HG03280 (cell line): ENCODE results near the gene PCDHA13.
"Not testable (repeated sequence)": the region's sequence is repeated elsewhere in the genome, so short reads cannot be mapped to it uniquely, and the experiment has no call there.

ENCODE experiments used
- ATAC-seq: cut with Tn5 transposase; IDR thresholded peaks from one replicate; pipeline ENCODE4 v1.9.1; 2021; ENCODE audit warnings: mild to moderate bottlenecking, moderate library complexity; ENCODE audit not compliant: unreplicated experiment

The PCDHA13 gene

DNA sequence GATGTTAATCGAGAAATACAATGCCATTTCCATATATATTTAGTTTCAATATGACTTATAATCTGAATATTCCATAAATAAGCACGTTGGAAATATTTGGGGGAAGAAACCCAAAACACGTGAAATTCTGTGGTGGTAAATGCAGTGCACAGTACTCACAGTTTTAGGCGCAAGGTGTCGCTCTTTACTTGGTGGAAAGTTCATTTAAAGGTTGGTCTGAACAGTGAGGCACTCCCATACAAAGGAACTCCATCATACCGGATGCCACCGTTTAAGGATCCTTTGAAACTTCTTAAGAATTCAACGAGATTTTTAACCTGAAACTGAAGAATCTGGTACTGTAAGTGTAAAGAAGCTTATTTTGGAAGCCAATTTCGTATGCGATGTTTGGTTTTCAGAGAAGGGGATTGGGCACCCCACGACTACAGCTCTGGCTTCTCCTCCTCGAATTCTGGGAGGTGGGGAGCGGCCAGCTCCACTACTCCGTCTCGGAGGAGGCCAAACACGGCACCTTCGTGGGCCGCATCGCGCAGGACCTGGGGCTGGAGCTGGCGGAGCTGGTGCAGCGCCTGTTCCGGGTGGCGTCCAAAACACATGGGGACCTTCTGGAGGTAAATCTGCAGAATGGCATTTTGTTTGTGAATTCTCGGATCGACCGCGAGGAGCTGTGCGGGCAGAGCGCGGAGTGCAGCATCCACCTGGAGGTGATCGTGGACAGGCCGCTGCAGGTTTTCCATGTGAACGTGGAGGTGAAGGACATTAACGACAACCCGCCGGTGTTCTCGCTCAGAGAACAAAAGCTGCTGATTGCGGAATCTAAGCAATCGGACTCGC lies 13.0 kb upstream of the PCDHA13 start, which contains the start of gene PCDHA11:
Gene PCDHA11 (plus strand): TSS at position 237 of the 834 bp plus-strand sequence. CDS start 147 bp downstream, at position 384.
- no peak for ATAC-seq

DNA sequence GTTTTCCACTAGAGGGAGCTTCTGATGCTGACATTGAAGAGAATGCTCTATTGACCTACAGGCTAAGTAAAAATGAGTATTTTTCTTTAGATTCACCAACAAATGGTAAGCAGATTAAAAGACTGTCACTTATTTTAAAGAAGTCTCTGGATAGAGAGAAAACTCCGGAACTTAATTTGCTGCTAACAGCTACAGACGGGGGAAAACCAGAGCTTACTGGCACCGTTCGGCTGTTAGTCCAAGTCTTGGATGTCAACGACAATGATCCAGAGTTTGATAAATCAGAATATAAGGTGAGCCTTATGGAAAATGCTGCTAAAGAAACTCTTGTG lies 12.4 kb upstream of the PCDHA13 start:
- no peak for ATAC-seq

DNA sequence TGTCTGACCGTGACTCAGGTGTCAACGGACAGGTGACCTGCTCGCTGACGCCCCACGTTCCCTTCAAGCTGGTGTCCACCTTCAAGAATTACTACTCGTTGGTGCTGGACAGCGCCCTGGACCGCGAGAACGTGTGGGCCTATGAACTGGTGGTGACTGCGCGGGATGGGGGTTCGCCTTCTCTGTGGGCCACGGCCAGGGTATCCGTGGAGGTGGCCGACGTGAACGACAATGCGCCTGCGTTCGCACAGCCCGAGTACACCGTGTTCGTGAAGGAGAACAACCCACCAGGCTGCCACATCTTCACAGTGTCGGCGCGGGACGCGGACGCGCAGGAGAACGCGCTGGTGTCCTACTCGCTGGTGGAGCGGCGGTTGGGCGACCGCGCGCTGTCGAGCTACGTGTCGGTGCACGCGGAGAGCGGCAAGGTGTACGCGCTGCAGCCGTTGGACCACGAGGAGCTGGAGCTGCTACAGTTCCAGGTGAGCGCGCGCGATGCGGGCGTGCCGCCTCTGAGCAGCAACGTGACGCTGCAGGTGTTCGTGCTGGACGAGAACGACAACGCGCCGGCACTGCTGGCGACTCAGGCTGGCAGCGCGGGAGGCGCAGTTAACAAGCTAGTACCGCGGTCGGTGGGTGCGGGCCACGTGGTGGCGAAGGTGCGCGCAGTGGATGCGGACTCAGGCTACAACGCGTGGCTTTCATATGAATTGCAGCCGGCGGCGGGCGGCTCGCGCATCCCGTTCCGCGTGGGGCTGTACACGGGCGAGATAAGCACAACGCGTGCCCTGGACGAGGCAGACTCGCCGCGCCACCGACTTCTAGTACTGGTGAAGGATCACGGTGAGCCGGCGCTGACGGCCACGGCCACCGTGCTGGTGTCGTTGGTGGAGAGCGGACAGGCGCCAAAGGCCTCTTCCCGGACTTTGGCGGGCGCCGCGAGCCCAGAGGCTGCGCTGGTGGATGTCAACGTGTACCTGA lies 11.4 kb upstream of the PCDHA13 start:
- ATAC-seq: no peak

DNA sequence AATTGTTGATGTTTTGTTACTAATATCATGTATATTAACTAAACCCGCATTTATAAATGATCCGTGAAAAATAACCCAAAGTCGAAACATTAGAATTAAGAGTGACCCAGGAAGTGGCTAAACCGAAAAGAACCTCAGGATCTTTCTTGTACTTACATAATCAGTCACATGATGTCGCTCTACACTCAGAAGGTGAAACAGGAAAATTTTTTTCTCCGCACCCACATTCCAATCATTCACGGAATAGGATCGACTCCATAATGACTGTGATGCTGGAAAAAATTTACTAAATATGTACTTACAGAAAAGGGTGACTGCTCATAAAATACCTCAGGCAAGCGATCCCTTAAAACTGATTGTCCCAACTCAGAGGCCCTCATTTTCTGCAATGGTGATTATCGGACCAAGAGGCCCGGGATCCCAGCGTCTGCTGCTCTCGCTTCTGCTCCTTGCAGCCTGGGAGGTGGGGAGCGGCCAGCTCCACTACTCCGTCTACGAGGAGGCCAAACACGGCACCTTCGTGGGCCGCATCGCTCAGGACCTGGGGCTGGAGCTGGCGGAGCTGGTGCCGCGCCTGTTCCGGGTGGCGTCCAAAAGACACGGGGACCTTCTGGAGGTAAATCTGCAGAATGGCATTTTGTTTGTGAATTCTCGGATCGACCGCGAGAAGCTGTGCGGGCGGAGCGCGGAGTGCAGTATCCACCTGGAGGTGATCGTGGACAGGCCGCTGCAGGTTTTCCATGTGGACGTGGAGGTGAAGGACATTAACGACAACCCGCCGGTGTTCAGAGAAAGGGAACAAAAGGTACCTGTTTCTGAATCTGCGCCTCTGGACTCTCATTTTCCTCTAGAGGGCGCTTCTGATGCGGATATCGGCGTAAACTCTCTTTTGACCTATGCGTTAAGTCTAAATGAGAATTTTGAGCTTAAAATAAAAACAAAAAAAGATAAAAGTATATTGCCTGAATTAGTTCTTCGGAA lies 6.5 kb upstream of the PCDHA13 start, which contains the start of gene PCDHA12:
Gene PCDHA12 (plus strand): TSS at position 224 of the 981 bp plus-strand sequence. CDS start 165 bp downstream, at position 389.
- ATAC-seq: no peak

DNA sequence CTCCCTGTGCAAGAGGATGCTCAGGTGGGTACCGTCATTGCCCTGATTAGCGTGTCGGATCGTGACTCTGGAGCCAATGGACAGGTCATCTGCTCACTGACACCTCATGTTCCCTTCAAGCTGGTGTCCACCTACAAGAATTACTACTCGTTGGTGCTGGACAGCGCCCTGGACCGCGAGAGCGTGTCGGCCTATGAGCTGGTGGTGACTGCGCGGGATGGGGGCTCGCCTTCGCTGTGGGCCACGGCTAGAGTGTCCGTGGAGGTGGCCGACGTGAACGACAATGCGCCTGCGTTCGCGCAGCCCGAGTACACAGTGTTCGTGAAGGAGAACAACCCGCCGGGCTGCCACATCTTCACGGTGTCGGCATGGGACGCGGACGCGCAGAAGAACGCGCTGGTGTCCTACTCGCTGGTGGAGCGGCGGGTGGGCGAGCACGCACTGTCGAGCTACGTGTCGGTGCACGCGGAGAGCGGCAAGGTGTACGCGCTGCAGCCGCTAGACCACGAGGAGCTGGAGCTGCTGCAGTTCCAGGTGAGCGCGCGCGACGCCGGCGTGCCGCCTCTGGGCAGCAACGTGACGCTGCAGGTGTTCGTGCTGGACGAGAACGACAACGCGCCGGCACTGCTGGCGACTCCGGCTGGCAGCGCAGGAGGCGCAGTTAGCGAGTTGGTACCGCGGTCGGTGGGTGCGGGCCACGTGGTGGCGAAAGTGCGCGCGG lies 5.2 kb upstream of the PCDHA13 start:
- ATAC-seq: not testable (repeated sequence)

DNA sequence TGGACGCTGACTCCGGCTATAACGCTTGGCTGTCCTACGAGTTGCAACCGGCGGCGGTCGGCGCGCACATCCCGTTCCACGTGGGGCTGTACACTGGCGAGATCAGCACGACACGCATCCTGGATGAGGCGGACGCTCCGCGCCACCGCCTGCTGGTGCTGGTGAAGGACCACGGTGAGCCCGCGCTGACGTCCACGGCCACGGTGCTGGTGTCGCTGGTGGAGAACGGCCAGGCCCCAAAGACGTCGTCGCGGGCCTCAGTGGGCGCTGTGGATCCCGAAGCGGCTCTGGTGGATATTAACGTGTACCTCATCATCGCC lies 4.7 kb upstream of the PCDHA13 start:
- no peak for ATAC-seq

DNA sequence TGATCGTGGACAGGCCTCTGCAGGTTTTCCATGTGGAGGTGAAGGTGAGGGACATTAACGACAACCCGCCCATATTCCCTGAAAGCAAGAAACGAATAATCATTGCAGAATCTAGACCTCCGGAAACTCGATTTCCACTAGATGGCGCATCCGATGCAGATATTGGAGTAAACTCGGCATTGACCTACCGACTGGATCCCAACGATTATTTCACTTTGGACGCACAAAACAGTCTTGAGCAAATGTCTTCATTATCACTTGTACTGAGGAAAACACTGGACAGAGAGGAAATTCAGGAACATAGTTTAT lies 621 bp downstream of the PCDHA13 start:
- ATAC-seq: no peak

DNA sequence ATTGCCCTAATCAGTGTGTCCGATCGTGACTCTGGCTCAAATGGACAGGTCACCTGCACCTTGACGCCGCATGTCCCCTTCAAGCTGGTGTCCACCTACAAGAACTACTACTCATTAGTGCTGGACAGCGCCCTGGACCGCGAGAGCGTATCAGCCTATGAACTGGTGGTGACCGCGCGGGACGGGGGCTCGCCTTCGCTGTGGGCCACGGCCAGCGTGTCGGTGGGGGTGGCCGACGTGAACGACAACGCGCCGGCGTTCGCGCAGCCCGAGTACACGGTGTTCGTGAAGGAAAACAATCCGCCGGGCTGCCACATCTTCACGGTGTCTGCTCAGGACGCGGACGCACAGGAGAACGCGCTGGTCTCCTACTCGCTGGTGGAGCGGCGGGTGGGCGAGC lies 1.4 kb downstream of the PCDHA13 start:
- no peak for ATAC-seq

DNA sequence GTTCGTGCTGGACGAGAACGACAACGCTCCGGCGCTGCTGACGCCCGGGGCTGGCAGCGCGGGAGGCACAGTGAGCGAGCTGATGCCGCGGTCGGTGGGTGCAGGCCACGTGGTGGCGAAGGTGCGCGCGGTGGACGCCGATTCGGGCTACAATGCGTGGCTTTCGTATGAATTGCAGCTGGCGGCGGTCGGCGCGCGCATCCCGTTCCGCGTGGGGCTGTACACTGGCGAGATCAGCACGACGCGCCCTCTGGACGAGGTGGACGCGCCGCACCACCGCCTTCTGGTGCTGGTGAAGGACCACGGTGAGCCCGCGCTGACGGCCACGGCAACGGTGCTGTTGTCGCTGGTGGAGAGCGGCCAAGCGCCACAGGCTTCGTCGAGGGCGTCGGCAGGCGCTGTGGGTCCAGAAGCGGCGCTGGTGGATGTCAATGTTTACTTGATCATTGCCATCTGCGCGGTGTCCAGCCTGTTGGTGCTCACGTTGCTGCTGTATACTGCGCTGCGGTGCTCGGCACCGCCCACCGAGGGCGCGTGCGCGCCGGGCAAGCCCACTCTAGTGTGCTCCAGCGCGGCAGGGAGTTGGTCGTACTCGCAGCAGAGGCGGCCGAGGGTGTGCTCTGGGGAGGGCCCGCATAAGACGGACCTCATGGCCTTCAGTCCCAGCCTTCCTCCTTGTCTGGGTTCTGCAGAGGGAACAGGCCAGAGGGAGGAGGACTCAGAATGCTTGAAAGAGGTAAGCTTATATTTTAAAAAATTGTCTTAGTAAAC lies 2.2 kb downstream of the PCDHA13 start:
- ATAC-seq: no peak

DNA sequence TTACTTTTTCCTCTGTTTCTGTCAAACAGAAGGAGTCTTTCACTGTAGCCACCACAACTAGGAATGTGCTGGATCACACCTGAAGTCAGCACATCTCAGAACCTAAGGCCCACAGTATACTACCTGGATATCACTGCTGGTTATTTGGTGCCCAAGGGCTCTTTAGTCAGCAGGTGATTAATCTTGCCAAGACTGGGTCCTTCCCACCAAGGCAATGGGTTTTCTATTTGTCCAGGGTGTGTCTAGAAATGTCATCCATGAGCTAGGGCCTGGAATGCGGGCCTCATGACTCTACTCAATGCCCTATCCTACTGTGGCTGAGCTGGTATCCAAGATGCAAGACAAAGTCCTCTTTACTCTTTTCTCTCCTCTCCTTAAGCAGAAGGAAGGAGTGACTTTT lies 34.4 kb downstream of the PCDHA13 start:
- no peak for ATAC-seq

DNA sequence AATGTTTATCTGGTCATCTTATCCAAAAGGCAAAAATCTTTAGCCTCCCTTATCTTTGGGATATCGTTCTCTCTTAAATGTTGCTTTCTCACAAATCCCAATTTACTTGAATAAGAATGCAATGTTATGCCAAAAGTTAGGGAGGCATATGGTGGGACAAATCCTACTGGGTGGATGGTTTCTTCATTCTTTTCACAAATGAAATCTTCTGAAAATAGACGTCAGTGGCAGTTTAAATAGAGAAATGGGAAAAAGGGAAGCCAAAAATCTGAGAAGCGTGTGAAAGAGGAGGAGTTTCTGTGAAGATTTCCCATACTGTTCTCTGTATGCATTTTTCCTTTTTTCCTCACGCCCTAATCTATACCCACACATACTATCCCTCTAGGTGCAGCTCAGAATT lies 41.7 kb downstream of the PCDHA13 start:
- ATAC-seq: no peak

DNA sequence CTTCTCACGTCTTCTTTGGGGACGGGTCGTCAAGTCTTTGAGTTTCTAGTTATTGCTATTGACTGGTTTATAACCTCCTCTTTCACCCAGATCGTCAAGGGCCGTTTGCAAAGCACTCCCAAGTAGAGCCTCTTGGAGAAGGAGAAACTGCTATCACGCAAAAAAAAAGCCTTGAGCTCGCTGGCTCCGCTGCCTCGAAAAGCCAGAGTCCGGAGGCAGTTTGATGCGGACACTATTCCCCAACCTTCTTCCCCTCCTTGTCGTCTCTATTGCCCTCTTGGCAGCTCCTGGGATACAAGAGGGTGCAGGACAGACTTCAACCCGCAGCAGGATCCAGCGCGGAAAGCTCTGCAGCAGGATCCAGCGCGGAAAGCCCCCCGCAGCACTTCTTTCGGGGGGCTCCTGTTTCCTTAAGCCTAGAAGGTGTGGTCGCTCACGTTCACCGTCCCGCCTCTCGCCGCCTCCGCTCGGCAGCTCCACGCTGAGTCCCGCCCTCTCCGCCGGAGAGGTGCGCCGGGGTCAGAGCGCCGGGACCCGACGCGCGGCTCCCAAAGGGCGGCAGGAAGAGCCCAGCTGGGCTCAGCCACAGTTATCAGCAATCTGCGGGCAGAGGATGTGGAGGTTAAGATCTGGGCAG lies 44.0 kb downstream of the PCDHA13 start, which contains the start of gene PCDHAC1:
Gene PCDHAC1 (plus strand): TSS at position 494 of the 637 bp plus-strand sequence. CDS start 594 bp downstream, outside the sequence.
- ATAC-seq: no peak

DNA sequence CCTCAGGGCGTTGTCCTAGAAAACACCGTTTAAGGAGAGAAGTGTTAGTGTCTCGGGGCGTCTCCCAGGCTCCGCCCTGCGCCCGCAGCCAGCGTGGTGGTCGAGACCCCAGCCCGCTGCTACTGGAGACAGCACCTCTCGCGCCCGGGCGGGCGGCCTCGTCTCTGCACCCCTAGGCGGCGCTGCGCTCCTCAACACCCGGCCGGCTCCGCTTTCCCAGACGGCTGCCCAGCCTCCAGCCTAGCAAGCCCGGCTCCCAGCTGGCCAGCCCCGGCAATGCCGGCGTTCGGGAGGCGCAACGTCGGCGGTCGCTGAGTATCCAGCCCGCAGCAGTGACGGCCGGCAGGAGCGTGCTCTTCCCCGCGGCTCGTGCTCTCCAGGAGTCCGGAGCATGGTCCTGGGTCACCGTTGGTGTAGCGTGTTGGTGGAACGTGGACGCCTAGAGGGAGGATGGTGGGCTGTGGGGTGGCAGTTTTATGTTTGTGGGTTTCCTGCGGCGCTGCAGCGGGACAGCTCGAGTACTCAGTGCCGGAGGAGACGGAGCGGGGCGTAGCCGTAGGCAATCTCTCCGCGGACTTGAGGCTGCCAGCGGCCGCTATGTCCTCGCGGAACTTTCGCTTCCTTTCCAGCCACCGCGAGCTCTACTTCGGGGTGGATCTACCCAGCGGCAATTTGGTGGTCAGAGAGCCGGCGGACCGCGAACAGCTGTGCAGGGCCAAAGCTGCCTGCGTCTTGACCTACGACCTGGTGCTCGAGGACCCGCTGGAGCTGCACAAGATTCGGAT lies 44.7 kb downstream of the PCDHA13 start:
- no peak for ATAC-seq

DNA sequence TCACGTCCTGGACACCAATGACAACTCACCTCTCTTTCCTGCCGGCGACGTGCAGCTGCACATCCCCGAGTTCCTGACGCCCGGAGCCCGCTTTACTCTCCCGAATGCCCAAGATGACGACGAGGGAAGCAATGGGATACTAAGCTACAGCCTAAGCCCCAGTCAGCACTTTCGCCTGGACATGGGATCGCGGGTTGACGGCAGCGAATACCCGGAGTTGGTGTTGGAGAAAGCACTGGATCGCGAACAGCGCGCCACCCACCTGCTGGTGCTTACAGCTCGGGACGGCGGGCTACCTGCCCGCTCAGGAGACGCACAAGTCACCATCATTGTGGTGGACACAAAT lies 45.3 kb downstream of the PCDHA13 start:
- no peak for ATAC-seq
